ENCODE measurements around the gene MPV17. TPM values are rescaled to one million over a fixed set of nuclear protein-coding genes. Genes with fewer than 3 reads are reported as not detected.

The MPV17 gene
- total RNA-seq, 1 experiment from 2014 or later, result 59.4 TPM

DNA sequence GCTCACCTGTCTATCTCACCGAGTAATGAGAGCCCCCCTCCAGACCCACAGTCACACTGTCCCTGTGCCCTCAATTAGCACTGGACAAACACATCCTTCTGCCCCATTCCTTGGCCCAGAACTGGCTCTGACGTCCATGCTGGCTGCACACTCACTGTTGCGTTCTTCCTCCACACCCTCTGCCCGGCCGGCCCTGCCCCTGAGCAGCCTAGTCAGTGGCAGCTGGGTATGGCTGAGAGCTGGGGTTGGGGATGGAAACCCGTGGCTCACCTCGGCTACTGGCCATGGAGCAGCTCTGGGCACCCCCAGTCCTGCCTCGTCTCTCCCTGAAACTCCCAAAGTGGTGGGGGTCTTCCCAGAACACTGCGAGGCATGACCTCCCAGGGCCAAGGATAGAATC lies 8.2 kb downstream of the MPV17 start:
- Mint-ChIP-seq H3K4me3 (no peak overlapping the region), H3K4me1 (peaks cover 8 to 9% of the 10 kb centered on the region in 2 experiments; a peak in 3 of 4 replicates), H3K36me3 (ENCODE audit: insufficient read depth in 1 of 3, low read depth in 3 of 3) (peaks cover 2 to 7% (median 7%) of the 10 kb centered on the region in 3 experiments; a peak in 6 of 7 replicates), H3K9me3 (no peaks in the 10 kb centered on the region), H3K27ac (no peak overlapping the region), H3K27me3 (ENCODE audit: low read depth) (peaks cover 3% of the 10 kb centered on the region)
- H3K27me3 ChIP-seq (ENCODE audit: insufficient read depth, low read length), result no peaks in the 10 kb centered on the region
- H2BK20ac ChIP-seq (ENCODE audit: low read depth, low read length, poor library complexity, severe bottlenecking), result no peak overlapping the region
- no peak overlapping the region for H3K9ac ChIP-seq (ENCODE audit: extremely low read depth, insufficient read length, low read length)
- H2BK12ac ChIP-seq (ENCODE audit: insufficient read length, low read depth, low read length), result no peak overlapping the region
- H2BK15ac ChIP-seq (ENCODE audit: low read depth, low read length), result no peak overlapping the region
- no peak overlapping the region for H3K23ac ChIP-seq (ENCODE audit: insufficient read length, low read depth, low read length)
- no peak overlapping the region for H3T11ph ChIP-seq (ENCODE audit: low read length)
- H3K79me1 ChIP-seq (ENCODE audit: insufficient read depth, low read depth, low read length, poor library complexity, severe bottlenecking), result no peaks in the 10 kb centered on the region
- H3K4me1 ChIP-seq (ENCODE audit: insufficient read depth, low read length), result peaks cover 6% of the 10 kb centered on the region; the same call in 1 of the 2 replicates
- H3K79me2 ChIP-seq (ENCODE audit: insufficient read depth, low read length), result no peaks in the 10 kb centered on the region
- no peak overlapping the region for H3K4ac ChIP-seq (ENCODE audit: low read depth, low read length)
- H2AFZ ChIP-seq (ENCODE audit: low read length), result no peak overlapping the region
- DNase-seq, result no peak
- H3K56ac ChIP-seq (ENCODE audit: insufficient read length, low read depth, low read length), result no peak overlapping the region
- H2BK120ac ChIP-seq (ENCODE audit: low read depth, low read length, poor library complexity, severe bottlenecking), result no peak overlapping the region
- TF ChIP-seq, protein P1, sequence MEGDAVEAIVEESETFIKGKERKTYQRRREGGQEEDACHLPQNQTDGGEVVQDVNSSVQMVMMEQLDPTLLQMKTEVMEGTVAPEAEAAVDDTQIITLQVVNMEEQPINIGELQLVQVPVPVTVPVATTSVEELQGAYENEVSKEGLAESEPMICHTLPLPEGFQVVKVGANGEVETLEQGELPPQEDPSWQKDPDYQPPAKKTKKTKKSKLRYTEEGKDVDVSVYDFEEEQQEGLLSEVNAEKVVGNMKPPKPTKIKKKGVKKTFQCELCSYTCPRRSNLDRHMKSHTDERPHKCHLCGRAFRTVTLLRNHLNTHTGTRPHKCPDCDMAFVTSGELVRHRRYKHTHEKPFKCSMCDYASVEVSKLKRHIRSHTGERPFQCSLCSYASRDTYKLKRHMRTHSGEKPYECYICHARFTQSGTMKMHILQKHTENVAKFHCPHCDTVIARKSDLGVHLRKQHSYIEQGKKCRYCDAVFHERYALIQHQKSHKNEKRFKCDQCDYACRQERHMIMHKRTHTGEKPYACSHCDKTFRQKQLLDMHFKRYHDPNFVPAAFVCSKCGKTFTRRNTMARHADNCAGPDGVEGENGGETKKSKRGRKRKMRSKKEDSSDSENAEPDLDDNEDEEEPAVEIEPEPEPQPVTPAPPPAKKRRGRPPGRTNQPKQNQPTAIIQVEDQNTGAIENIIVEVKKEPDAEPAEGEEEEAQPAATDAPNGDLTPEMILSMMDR (conservative IDR thresholded peaks at IDR 0.05), result no peak
- no peak overlapping the region for H3K4me2 ChIP-seq (ENCODE audit: insufficient read depth, insufficient read length, low read length)
- no peak overlapping the region for H2BK5ac ChIP-seq (ENCODE audit: insufficient read length, low read length)
- H3K27ac ChIP-seq (ENCODE audit: insufficient read length, low read depth, low read length), result no peak overlapping the region
- no CpG with 5 or more reads among the region's 9 CpGs for WGBS (ENCODE audit: extremely low coverage, insufficient read length, low lambda C conversion rate)
- H4K20me1 ChIP-seq (ENCODE audit: control insufficient read depth, insufficient read depth, insufficient read length), result no peaks in the 10 kb centered on the region
- no peak overlapping the region for H3K14ac ChIP-seq (ENCODE audit: insufficient read depth, low read length)
- H2AK5ac ChIP-seq (ENCODE audit: insufficient read length, low read length), result no peak overlapping the region
- H3K23me2 ChIP-seq (ENCODE audit: insufficient read length, low read depth, low read length, poor library complexity, severe bottlenecking), result no peaks in the 10 kb centered on the region
- no peak overlapping the region for H4K91ac ChIP-seq (ENCODE audit: insufficient read length, low read depth, low read length)
- no peak overlapping the region for H3K18ac ChIP-seq (ENCODE audit: insufficient read length, low read depth, low read length)
- H4K5ac ChIP-seq (ENCODE audit: insufficient read length, low read depth, low read length), result no peak overlapping the region
- no peak overlapping the region for H4K8ac ChIP-seq (replicated peaks; ENCODE audit: insufficient read length, low read depth, low read length)
- H3K9me3 ChIP-seq (ENCODE audit: control insufficient read depth, low read depth, low read length), result no peaks in the 10 kb centered on the region
